Stimulated activated CD8-positive, alpha-beta memory T cell treated with anti-CD3 and anti-CD28 coated beads, Interleukin-12 subunit alpha, Interleukin-12 subunit beta, amount 100 ng/mL, for 24 hours (primary cell): ENCODE measurements around the gene HDAC4.

Experiments used
- DNase-seq: peaks from one replicate; pipeline ENCODE4 v3.0.0-alpha.2; 2020; ENCODE audit errors: extremely low read depth

The HDAC4 gene

GRCh38 chr2:239429473-239430350 lies 28.9 kb upstream of the HDAC4 start:
- DNase-seq, result no peak

DNA sequence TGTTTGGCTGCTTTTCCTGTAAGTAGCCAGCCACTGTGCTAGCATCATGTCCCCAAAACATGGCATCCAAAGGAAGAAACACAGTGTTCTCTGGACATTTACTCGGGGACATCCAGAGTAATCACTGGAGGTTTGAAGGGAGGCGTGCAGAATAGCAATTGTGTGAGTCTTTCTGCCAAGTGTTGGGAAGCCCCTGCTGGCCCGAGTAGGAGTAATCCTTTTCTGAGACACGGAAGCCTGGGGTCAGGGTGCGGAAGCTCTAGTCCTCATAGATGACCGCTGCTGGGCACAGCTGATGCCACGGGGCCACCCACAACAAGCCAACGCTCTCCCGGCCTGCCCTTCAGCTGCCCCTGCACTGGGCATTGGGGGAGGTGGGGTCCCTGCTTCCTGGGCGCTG lies 24.8 kb upstream of the HDAC4 start:
- DNase-seq, result no peak

DNA sequence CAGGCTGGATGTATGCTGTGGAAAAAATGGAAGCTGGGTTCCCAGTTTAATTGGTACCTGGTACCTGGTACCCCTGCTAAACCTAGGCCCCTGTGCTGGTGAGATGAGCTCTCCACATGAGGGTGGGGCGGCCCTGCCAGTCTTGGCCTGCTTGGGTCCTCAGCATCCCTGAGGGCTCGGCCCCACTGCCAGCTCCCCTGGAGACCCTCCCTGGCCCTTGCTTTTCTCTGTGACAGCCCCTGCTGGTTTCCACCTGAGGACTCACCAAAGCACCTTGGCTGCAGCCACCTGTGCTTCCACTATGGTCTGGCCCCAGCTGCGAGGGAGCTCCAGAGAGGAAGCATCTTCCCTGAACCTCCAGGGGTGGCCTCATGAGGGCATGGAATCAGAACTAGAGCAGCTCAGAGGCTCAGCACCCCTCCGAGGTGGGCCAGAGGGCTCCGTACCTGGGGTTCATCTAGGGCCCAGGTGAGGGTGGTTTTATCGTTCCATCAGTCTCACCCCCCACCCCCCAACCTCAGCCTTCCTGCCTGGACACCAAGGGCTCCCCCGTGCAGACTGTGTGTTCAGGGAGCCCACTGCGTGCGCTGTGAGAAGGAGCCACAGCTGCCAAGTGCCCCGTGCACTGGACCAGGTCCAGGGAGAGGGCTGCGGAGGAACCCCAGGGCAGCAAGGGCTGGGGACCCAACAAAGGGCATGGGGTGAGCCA lies 23.7 kb upstream of the HDAC4 start:
- no peak for DNase-seq

GRCh38 chr2:239423551-239423950 lies 22.7 kb upstream of the HDAC4 start:
- DNase-seq, result no peak

DNA sequence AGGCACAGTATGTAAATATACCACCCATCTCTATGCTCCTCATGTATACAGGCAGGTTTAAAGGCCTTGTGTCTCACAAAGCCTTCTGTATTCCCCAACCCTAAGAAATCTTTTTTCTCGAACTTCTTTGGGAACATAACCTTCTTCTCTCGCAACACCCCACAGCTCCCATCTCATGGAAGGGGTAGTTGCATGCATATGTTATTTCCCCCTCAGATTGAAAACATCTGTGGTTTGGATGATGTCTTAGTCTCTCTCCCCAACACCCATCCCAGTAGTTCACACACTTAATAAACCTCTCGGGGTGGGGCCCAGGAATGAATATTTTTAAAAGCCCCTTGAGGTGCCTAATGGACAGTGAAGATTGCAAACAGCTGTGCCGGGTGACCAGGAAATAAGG lies 21.0 kb upstream of the HDAC4 start:
- no peak for DNase-seq

- DNase-seq, result no peak
Observed at GRCh38 chr2:239420082-239420481, 19.3 kb upstream of the HDAC4 start.

DNA sequence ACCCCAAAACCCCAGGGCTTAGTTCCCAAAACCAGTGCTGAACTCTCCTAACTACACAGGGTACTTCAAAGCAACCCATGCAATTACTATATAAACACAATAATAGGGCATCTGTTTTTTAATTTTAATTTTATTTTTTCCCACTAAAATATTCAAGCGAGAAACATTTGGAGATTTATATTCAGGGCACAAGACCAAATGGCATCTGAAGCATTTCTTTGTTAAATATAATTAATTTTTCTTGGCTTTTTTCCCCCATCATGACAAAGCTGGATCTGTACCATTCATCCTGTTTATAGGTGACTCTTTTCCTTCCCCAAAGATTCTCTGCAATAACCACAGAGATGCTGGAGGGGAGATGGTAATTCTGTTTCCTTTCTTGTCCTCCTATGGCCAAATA lies 18.1 kb upstream of the HDAC4 start:
- DNase-seq, result no peak

- no peak for DNase-seq
Observed at GRCh38 chr2:239412905-239413603, 12.2 kb upstream of the HDAC4 start.

DNA sequence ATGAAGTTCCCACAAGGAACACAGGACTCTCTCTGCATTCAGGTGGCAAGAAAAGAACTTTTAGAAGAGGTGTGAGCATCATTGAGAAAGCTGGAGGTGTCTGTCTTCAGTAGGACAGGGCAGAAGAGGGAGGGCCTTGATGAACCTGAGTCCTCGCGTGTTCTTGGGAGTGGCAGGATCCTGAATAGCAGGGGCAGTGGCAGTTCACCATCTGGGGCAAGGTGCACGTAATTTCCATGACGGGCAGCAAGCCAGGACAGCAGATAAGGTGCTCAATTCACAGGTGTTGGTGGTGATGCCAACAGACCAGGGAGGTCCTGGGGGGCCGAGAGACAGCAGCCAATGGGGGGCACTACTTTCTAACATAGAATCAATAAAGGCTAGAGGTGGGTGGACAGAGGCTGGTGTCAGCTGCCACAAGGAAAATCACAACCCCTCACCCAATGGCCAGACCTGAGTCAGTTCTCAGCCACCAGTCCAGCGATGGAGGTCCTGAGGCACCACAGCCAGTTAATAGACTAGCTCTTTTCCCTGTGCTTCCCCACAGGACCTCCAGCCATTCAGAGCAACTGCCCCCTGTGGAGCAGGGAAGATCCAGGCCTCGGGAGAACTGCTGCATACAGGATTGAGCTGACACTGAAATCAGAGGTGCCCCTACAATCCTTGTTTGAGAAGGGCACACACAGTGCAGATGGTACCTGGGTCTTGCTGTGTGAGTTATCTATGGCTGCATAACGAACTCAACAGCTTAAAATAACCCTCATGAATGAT lies 10.9 kb upstream of the HDAC4 start:
- DNase-seq, result no peak

DNA sequence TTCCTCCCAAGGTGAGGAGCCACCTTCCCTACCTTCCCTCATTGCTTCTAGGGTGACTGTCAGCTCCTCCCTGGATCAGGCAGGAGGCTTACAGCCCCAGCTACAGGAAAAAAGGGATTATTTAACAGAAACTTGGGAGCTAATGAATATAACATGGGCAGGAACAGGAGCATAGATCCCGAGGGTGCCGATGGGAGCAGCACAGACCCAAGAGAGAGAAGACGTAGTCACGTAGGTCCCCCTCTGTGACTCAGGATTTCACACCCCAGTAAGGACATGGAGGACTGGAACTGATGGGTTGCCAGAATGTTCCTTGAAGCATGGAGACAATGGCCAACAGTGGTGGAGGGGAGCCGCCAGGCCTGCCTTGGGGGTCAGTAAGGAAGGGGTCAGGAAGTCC lies 10.3 kb upstream of the HDAC4 start:
- no peak for DNase-seq

DNA sequence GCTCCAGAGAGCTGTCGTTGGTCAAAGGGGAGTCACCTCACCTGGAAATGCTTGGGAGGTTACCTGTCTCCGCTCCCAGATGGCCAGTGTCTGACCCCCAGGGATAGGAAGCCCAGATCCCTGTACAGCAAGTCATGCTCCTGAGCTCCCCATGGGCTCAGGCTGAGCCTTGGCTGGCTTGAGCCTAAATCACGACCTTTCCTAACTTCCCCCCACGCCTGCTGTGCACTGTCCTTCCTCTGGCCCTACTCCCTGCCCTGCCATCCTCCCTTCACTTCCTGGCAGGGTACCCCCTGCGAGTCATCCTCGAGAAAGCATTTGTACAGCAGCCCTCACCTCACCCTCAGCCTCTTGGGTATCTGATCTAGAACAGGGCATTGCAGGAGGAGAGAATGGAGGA lies 9.2 kb upstream of the HDAC4 start:
- DNase-seq, result no peak

GRCh38 chr2:239407112-239407511 lies 6.3 kb upstream of the HDAC4 start:
- no peak for DNase-seq

DNA sequence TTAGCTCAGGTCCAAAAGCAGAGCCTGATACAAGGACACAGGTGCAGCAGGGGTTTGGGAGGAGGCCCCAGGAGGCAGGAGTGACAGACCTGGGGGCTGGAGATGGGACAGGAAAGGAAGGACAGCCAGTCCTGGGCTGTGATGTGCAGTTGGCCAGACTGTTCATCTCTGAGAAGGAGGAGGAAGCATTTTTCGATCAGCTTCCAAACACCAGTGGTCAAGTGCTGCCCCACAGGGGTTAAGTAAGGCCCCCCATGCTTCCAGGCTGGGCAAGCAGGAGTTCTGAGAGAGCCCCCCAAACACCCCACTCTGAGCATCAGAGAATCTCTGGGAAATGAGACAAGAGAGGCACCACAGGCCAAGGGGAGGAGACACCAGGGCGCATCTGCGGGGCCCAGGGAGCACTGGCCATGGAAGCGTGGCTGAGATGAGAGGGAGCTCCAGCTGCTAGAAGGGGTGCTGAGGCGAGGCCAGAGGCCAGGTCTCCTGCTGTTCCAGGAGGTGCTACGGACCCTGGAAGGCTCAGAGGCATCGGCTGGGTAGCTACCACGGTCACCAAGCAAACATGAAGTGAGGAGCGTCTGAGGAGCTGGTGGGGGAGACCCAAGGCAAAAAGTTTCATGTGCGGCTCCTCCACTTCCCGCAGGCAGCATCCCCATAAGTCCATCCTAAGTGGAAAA lies 5.6 kb upstream of the HDAC4 start:
- no peak for DNase-seq

DNA sequence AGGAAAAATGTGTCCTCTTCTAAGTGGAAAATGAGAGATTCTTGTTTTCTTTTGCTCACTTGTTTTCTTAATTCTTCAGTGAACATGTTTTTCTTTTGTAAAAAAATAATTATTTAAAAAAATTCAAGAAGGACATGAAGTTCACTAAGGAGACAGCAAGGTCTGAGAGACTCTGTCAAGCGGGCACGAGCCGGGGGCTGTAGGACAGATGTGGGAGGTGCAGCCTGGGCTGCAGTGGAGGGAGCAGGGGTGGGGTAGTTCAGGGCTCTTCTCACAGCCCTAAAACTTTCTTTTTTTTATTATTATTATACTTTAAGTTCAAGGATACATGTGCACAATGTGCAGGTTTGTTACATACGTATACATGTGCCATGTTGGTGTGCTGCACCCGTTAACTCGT lies 4.3 kb upstream of the HDAC4 start:
- no peak for DNase-seq

- no peak for DNase-seq
Observed at GRCh38 chr2:239402666-239403065, 1.8 kb upstream of the HDAC4 start.

DNA sequence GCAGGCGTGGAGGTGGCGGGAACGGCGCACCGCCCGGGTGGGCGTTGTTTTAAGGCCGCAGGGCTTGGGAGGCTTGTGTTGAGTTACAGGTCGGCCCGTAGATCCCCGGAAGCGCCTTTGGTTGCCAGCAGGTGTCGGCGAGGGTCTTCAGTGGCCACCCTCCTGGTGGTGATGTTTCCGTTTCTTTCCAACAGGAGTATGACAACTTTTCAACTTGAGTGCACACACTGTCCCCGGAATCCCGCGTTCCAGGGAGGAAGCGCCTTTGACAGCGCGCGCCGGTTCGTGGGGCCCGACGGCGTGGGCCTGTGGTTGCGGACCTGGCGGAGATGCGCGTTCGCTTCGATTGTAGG lies 1.0 kb upstream of the HDAC4 start:
- peak; percentile 21 for DNase-seq

- DNase-seq, result peak; percentile 99
Observed at GRCh38 chr2:239401067-239401880, 454 bp upstream of the HDAC4 start.

DNA sequence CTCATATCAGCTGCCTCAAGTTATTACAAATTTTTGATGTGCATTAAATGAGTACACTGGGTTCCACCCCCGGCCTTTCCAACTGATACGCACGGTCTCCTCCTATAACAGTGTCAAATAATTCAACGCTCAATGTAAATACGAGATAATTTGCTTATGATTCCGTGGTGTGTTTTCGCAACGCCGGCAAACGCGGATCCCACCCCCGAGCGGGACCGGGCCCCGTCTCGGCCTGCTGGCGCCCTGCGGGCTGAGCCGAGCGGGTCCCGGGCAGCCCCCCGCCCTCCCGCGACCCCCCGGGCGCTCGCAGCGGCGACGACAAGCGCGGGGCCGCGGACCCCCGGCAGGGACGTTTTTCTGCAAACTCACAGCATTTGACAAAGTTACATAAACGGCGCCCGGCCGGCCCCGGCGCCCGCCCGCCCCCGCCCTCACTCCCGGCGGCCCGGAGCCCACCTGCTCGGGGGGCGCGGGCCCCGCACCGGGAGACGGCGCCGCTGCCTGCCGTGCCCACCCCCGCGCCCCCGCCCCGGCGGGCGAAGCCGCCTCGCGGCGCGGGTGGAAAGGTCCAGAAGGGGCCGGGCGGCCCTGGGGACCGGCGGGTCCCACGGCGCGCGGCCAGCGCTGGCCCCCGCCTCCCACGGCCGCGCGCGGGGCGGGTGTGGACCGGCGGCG lies 762 bp downstream of the HDAC4 start:
- DNase-seq, result no peak

DNA sequence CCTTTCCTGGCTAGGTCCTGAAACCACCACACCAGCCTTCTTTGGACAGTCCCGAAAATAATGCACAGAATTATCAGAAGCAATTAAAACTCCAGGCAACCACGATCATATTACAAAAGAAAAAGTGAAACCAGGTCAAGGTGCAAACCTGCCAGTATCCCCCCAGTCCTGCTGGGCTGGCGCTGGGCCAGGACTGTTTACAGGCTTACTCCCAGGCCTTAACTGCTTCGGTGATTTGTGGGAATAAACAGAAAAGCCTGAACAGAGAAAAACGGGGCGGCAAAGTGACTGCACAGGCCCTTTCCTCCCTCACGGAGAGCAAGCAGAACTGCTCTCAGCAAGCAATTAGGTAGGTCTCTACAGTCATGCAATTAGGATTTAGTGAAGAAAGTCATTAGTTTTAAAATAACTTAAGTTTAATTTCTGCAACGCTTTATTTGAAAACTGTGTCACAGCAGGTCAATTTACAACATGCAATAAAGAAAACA lies 1.3 kb downstream of the HDAC4 start:
- DNase-seq, result no peak

GRCh38 chr2:239398521-239398921 lies 2.3 kb downstream of the HDAC4 start:
- no peak for DNase-seq
